GM18951 (cell line): Measurements from ENCODE around the gene DEFB108B.
"Not testable (repeated sequence)": the region's sequence is repeated elsewhere in the genome, so short reads cannot be mapped to it uniquely, and the experiment has no call there.

Experiments
- POLR2A ChIP-seq: IDR thresholded peaks from 4 replicates; pipeline ENCODE4 v1.6.1; 2011; ENCODE audit warnings: mild to moderate bottlenecking; ENCODE audit not compliant: insufficient read length, insufficient read depth; ENCODE audit errors: extremely low read depth
- in situ Hi-C: fragments of 300-500 bp; cut with MboI; formaldehyde crosslinking; loops from one replicate; pipeline ENCODE4 v1.12.0; 2022; ENCODE audit warnings: low sequenced_read_pairs, mixed read lengths, inconsistent platforms; ENCODE audit not compliant: unreplicated experiment

The DEFB108B gene

GRCh38 chr11:71832811-71833210 is at the start of gene DEFB108B:
TSS of gene DEFB108B (plus strand) at chr11:71833200. CDS start at chr11:71833200, 0 bp downstream.
- in situ Hi-C loops: not testable (repeated sequence)

DNA sequence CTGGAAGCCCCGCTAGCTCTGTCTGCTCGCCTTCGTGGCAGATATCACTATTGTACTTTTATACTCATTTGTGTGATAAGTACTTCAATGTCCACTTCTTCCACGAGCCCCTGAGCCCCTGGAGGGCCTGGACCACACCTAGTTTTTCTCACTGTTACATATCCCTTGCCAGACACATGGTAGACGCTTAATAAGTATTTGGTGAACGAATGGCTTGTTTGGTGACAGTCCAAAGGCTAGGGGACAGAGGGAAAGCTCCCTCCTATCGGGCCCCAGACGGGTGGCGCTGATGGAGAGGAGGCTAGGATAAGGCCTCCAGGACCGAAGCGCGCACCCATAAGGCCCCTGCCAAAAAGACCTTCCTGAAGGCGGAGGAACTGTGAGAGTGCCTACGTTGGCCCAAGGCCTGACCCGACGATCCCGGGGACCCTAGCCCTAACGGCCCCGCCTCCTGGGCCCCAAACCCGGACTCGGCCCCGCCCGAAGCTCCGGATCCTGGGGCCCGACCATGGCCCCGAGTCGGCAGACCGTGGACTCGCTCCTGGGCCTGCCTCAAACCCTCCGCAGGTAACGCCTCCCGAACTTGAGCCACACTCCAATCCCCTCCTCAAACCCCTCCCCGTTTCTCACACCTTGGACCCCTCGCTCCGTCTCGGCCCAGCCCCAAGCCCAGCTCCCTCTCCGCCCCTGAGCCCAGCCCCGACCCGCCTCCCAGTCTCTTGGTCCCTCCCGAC is 46.7 kb upstream of the DEFB108B start:
- in situ Hi-C loops: not testable (repeated sequence)

- in situ Hi-C loops: not testable (repeated sequence)
Measured at GRCh38 chr11:71786848-71787097, 46.2 kb upstream of the DEFB108B start.

DNA sequence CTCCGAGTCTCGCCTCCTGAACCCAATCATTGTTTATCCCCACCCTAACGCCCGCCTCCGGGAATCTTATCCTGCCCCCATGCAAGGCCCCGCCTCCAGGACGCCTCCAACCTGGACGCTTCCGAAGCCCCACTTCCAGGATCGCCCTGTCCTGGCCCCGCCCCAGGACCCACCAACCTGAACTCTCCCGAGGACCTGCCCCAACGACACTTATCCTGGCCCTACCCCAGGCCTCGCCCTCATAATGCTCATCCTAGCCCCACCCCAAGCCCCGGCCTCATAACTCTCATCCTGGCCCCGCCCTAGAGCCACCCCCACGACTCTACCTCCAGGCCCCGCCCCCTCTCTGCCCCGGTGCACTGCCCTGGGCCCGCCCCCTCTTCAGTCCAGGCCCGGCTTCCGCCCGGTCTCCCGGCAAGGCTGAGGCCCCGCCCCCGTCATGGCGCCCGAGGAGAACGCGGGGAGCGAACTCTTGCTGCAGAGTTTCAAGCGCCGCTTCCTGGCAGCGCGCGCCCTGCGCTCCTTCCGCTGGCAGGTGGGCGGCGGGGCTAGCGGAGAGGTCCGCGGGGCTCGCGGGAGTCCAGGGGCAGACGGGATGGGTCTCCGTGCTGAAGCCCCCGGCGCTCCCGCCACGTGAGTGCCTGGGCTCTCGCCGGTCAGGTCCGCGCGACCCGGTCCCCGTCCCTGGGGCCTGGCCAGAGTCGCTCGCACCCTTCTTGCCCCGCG is 45.7 kb upstream of the DEFB108B start:
- in situ Hi-C loops: no loop called here
- peak; percentile 80 for TF ChIP-seq POLR2A

DNA sequence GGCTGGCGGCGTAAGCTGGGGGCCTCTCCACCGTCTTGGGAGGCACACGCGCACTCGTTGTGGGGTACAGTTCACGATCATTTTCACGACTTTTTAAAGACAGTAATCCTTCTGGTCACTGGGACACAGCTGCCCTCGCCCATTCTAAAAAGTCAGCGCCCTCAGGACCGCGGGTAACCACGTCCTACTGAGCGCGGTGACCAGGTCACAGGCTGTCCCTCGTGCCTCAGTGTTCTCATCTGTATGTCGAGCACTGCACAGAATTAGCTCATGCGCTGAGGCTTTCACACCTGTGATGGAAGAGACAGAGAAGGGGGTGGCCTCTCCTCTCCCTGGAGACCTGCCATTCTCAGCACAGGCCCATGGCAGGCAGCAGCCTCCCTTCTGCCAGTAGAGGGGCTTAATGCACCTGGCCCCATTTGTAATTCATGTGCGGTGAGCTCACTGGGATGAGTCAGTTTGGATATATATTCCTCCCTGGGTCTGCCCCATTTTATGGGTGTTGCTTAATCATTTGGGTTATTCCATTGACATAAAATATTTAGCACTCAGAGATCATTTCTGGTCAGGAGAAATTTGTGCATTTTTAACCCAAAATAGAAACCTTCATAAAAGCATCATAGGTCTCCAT is 45.1 kb upstream of the DEFB108B start:
- in situ Hi-C loops: not testable (repeated sequence)

- in situ Hi-C loops: not testable (repeated sequence)
Measured at GRCh38 chr11:71789444-71790196, 43.4 kb upstream of the DEFB108B start.

DNA sequence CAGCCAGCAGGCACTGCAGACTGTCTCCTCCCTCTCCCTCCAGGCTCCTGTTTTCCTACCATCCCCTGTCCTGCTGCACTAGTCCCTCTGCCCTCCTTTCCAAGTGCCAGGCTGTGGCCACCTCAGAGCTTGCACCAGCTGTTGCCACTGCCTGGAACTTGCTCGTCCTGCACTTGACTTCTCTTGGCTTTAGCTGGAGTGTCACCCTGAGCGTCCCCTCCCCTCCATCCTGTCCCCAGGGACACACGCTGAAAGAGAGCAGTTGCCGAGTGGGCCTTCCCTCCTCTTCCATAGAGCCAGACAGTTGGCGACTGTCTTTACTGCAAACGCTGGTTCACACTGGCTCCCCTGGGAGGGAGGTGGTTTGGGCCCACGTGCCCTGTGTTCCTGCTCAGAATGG is 41.9 kb upstream of the DEFB108B start:
- in situ Hi-C loops: not testable (repeated sequence)

- in situ Hi-C loops: not testable (repeated sequence)
Measured at GRCh38 chr11:71792621-71793235, 40.3 kb upstream of the DEFB108B start.

DNA sequence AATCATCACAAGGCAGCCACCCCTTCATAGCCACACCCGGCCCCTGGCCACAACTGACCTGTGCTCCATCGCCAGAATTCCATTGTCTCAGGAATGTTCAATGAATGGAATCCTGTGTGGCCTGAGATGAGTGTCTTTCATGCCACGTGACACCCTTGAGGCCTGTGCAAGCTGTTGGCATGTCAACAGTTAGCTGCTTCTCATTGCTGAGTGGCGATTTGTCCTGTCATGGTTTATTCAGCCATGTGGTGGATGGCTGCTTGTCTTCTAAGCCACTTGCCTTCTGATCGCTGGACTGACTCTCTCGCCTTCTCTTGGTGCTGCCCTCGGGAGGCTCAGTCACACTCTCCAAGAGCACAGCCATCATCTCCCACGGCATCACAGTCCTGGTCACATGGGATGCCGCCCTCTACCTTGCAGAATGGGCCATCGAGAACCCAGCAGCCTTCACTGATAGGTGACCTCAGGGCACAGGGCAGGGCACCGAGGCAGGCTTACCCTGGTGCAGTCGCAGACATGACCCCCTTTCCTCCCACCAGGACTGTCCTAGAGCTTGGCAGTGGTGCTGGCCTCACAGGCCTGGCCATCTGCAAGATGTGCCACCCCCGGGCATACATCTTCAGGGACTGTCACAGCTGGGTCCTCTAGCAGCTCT is 38.5 kb upstream of the DEFB108B start:
- in situ Hi-C loops: not testable (repeated sequence)

GRCh38 chr11:71795236-71795635 is 37.8 kb upstream of the DEFB108B start:
- in situ Hi-C loops: not testable (repeated sequence)

DNA sequence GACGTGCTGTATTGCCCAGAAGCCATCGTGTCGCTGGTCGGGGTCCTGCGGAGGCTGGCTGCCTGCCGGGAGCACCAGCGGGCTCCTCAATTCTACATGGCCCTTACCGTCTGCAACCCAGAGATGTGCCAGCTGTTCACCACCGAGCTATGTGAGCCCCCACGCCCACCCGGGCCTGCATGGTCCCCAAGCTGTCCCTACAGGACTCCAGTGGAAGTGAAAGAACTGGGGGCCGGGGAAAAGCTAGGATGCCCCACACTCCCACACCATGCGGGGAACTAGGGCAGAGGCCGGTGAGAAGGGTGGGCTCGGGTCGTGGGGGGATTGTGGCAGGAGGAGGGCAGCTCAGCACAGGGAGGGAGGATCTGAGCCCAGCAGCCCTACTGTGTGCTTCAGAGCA is 37.0 kb upstream of the DEFB108B start:
- in situ Hi-C loops: not testable (repeated sequence)

- in situ Hi-C loops: not testable (repeated sequence)
Measured at GRCh38 chr11:71796781-71797180, 36.2 kb upstream of the DEFB108B start.

DNA sequence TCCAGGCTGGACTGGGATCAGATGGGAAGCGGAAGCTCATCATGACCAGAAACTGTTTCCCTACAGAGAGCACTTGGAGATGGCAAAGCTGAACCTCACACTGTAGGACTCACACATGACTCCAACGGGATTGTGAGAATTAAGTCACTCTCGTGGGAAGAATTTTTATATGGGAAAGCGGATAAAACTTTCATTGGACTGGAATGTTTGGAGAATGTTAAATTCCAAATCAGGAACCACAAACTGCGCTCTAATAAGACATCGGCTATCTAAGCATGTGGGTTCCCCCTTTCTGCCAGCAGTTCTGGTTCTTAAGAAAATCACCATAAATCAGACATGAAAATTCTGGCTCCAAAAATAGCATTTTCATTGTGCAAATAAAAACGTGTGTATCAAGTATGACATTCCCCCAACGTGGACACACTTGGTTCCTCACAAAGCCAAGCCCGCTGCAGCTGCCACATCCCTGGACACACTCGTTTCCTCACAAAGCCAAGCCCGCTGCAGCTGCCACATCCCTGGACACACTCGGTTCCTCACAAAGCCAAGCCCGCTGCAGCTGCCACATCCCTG is 33.4 kb upstream of the DEFB108B start:
- in situ Hi-C loops: not testable (repeated sequence)

DNA sequence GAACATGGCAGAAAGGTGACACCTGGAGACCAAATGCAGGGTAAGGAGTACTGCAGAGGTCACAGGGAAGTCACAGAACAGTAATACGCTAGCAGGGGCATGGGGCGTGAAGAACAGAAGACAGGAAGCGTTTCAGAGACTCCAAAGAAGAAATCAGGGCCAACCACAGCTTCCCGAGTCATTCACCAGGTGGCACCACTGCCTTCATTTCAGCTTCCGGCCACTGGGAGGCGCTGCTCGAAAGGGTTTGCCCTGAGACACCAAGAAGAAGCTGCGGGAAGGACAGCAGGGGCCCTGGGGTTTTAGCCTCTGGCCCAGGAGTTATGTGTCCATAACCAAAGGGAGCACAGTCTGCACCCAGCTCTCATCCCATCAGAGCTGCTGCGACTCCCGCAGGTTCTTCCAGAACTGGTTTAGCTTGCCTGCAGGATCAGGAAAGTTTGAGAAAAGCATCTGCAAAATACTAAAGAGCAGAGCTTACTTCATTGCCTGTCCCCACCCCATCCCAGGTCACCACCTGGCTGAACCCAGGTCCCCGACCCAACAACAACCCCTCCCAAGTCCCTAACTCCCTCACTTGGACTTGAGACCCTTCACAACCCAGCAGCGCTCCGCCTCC is 32.6 kb upstream of the DEFB108B start:
- in situ Hi-C loops: not testable (repeated sequence)

DNA sequence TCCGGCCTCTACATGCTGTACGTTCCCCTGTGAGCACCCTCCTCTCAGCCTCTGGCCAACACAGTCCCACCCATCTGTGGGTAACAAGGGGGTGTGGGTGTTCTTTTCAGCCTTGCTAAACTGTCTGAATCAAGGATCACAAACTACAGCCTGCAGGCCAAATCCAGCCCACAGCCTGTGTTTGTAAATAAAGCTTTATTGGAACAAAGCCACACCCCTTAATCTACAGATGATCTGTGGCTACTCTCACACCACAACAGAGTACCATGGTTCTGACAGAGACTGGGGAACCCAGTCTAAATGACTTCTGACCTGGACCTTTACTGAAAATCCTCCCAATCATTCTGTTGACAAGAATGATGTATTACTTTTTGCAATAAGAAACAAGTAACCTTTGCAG is 32.0 kb upstream of the DEFB108B start:
- in situ Hi-C loops: not testable (repeated sequence)

- in situ Hi-C loops: not testable (repeated sequence)
Measured at GRCh38 chr11:71802874-71803273, 30.1 kb upstream of the DEFB108B start.

- in situ Hi-C loops: not testable (repeated sequence)
Measured at GRCh38 chr11:71804158-71804947, 28.6 kb upstream of the DEFB108B start.

- in situ Hi-C loops: not testable (repeated sequence)
Measured at GRCh38 chr11:71812529-71812928, 20.5 kb upstream of the DEFB108B start.
